Activated CD4-positive, alpha-beta memory T cell treated with anti-CD3 and anti-CD28 coated beads, Interleukin-2, amount 10 ng/mL, durations not matched to agents 7 days and 5 days (primary cell): ENCODE data around the gene RCAN3. TPM values are rescaled to one million over a fixed set of nuclear protein-coding genes. Genes with fewer than 3 reads are reported as not detected.

ENCODE experiments used
- CTCF ChIA-PET: fragments of 350-600 bp; sonication (Branson Sonifier 250); formaldehyde crosslinking; loops from one replicate; lab custom pipeline; 2021; ENCODE audit warnings: antibody characterized with exemption, inconsistent platforms; lab: Charles Lee
- POLR2A ChIA-PET: fragments of 350-600 bp; sonication (Branson Sonifier 250); formaldehyde crosslinking; loops from one replicate; lab custom pipeline; 2021; ENCODE audit warnings: antibody characterized with exemption; lab: Charles Lee
- DNase-seq: peaks from one replicate; pipeline ENCODE4 v3.0.0-alpha.2; 2020
- H3K27ac Mint-ChIP-seq: one replicate; pipeline ENCODE4 v1.8.0; 2021; ENCODE audit warnings: mild to moderate bottlenecking, mixed read lengths
- H3K27me3 Mint-ChIP-seq: one replicate; pipeline ENCODE4 v1.8.0; 2021; ENCODE audit warnings: mixed read lengths
- H3K36me3 Mint-ChIP-seq: one replicate; pipeline ENCODE4 v1.8.0; 2021; ENCODE audit warnings: low read depth, mixed read lengths
- H3K4me1 Mint-ChIP-seq: one replicate; pipeline ENCODE4 v1.8.0; 2021; ENCODE audit warnings: mixed read lengths
- H3K4me3 Mint-ChIP-seq: one replicate; pipeline ENCODE4 v1.8.0; 2021; ENCODE audit warnings: mild to moderate bottlenecking, mixed read lengths
- H3K9me3 Mint-ChIP-seq: one replicate; pipeline ENCODE4 v1.8.0; 2021; ENCODE audit warnings: mixed read lengths
- total RNA-seq, 2 experiments: library from RNA; stranded (reverse); gene quantifications; one replicate each; pipeline ENCODE4 v1.2.3, GENCODE V29; 2021

RCAN3 gene
- total RNA-seq, 2 experiments from 2014 or later = 59.3 to 62.6 TPM

DNA sequence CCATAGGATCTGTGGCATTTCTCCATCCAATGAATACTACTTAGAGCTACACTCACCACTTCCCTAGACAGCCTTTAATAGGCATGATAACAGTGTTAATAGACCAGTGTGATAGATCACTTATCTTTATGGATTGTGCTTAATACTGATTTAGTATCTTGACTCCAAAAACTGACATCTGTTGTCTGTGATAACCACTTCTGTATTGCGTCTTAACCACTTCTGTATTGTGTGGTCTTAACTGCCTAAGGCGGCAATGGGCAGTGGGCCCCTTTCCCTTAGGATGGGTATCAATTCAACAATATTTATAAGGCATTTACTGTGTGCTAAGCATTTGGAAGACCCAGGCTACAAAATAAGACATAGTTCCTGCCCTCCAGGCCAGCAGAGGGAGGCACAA lies 32.0 kb upstream of the RCAN3 start:
- no peak overlapping the region for H3K4me3 Mint-ChIP-seq
- CTCF ChIA-PET = interaction anchor here (0.9 kb wide), 1 partner anchor 117 kb away, joined by 3 read pairs; no protein-coding TSS in a partner anchor
- POLR2A ChIA-PET = no interaction called here
- no peak overlapping the region for H3K27ac Mint-ChIP-seq
- H3K9me3 Mint-ChIP-seq = no peaks in the 10 kb centered on the region
- DNase-seq = no peak
- H3K36me3 Mint-ChIP-seq = peaks cover 27% of the 10 kb centered on the region
- H3K27me3 Mint-ChIP-seq = no peaks in the 10 kb centered on the region
- H3K4me1 Mint-ChIP-seq = no peaks in the 10 kb centered on the region

DNA sequence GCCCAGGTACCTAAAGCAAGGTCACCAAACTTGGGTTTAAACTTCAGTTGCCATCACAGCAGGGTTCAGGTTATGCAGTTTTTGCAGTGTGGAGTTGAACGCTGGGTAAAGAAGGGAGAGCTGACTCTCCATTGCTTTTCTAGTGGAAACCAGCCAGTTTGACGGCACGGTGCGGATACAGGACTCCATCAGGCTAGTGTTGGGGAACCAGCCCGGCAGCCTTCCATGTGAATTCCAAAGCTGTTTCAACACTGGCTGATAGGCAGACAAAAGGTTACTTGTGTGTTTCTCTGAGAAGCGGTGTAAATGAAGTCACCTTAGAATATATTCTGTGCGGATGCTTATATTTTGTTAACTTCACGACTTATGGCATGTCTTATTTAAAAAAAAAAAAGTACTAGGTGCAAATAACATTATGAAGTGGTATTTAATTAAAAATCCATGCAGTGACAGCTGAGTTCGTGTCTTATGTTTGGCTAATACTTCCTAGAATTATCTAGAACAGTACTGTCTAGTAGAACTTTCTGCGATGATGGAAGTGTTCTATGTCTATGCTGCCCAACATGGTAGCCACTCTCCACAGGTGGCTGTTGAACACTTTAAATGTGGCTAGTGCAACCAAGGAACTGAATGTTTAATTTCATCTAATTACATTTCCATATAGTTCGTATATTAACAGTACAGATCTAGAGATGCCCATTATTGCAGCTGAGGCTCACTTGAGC lies 29.9 kb upstream of the RCAN3 start:
- Mint-ChIP-seq H3K27ac (no peak overlapping the region), H3K4me3 (no peak overlapping the region), H3K4me1 (no peaks in the 10 kb centered on the region), H3K36me3 (peaks cover 15% of the 10 kb centered on the region), H3K27me3 (no peaks in the 10 kb centered on the region), H3K9me3 (no peaks in the 10 kb centered on the region)
- POLR2A ChIA-PET = interaction anchor here (1.1 to 1.5 kb wide), 2 partner anchors 14 to 29 kb away, joined by 4 to 6 read pairs; no protein-coding TSS in a partner anchor
- no peak for DNase-seq
- CTCF ChIA-PET = no interaction called here

DNA sequence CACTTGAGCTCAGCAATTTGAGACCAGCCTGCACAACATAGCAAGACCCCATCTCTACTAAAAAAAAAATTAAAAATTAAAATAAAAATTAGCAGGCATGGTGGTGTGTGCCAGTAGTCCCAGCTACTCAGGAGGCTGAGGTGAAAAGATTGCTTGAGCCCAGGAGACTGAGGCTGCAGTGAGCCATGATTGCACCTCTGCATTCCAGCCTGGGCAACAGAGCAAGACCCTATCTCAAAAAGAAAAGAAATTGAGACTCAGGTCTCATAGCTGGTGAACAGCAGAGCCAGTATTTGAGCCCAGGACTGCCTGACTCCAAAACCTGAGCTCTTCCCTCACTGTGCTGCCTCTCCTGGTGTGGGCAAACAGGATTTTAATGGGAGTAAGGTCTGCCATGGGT lies 28.4 kb upstream of the RCAN3 start:
- H3K36me3 Mint-ChIP-seq = peaks cover 11% of the 10 kb centered on the region
- CTCF ChIA-PET = interaction anchor here (0.9 kb wide), 1 partner anchor 27 kb away, joined by 3 read pairs; no protein-coding TSS in a partner anchor
- H3K27me3 Mint-ChIP-seq = no peaks in the 10 kb centered on the region
- no peak for DNase-seq
- no peak overlapping the region for H3K27ac Mint-ChIP-seq
- no peak overlapping the region for H3K4me3 Mint-ChIP-seq
- no peaks in the 10 kb centered on the region for H3K4me1 Mint-ChIP-seq
- POLR2A ChIA-PET = interaction anchor here (1.5 kb wide), 1 partner anchor 10 kb away, joined by 3 read pairs; no protein-coding TSS in a partner anchor
- no peaks in the 10 kb centered on the region for H3K9me3 Mint-ChIP-seq

DNA sequence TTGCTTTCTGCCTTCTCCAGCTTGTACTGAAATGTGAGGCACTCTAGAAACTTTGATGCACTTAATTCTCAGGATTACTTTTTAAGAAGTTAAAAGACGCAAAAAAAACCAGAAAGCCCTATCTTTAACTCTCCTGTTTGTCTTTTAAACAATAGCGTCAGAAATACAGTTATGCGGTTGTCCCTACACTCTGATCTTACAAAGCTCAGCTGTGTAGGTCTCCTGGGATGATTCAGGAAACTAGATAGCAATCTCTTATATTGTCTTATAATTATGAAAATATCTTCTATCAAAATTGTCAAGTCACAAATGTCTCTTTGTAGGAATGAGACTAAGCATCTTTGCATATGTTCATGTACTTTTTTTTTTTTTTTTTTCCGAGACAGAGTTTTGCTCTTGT lies 26.9 kb upstream of the RCAN3 start:
- H3K4me1 Mint-ChIP-seq = peaks cover 5% of the 10 kb centered on the region
- no peak overlapping the region for H3K4me3 Mint-ChIP-seq
- peaks cover 4% of the 10 kb centered on the region for H3K36me3 Mint-ChIP-seq
- CTCF ChIA-PET = interaction anchor here (0.7 to 2.3 kb wide), 2 partner anchors 10 to 85 kb away, joined by 4 to 6 read pairs; no protein-coding TSS in a partner anchor
- DNase-seq = no peak
- no peak overlapping the region for H3K27ac Mint-ChIP-seq
- H3K9me3 Mint-ChIP-seq = no peaks in the 10 kb centered on the region
- no peaks in the 10 kb centered on the region for H3K27me3 Mint-ChIP-seq
- POLR2A ChIA-PET = interaction anchor here (2.8 kb wide), 1 partner anchor 26 kb away, joined by 13 read pairs; the partner anchor contains the start of gene RCAN3

DNA sequence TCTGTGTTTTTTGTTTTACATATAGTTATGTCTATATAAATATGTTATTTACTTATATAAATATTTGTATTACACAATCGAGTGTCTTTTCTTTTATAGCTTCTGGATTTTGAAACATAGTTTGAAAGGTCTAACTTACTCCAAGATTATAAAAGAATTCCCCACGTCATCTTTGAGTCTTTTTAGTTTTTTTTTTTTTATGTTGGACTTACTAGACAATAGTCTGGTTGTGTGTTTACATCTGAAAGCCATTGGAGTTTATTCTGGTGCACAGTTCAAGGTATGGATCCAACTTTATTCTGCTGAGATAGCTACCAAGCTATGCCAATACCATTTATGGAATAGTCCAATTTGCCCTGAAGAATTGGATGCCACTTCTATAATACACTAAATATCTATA lies 26.1 kb upstream of the RCAN3 start:
- CTCF ChIA-PET = interaction anchor here (0.7 to 2.3 kb wide), 6 partner anchors 10 to 86 kb away, joined by 3 to 7 read pairs (median 4); partner anchors contain the start of gene NIPAL3
- H3K4me3 Mint-ChIP-seq = no peak overlapping the region
- POLR2A ChIA-PET = interaction anchor here (1.2 to 2.8 kb wide), 3 partner anchors 25 to 61 kb away, joined by 3 to 13 read pairs (median 5); partner anchors contain the start of gene RCAN3
- peaks cover 2% of the 10 kb centered on the region for H3K36me3 Mint-ChIP-seq
- no peak overlapping the region for H3K27ac Mint-ChIP-seq
- peaks cover 13% of the 10 kb centered on the region for H3K4me1 Mint-ChIP-seq
- H3K27me3 Mint-ChIP-seq = no peaks in the 10 kb centered on the region
- H3K9me3 Mint-ChIP-seq = no peaks in the 10 kb centered on the region
- no peak for DNase-seq

DNA sequence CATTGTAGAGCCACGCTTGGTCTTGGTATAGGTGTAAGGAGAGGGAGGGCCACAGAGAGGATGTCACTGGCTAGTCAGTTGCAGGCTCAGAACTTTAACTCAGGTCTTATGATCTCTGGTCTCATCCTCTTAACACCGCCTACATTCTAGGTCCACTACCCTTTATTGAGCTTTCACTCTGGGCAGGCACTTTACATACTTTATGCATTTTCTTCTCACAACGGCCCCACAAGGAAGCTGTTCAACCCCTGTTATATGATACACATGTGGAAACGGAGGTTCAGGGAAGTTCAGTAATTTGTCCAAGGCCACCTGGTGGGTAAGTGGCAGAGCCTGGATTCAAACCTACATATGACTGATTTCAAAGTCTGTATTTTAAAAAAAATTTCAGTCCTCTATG lies 25.3 kb upstream of the RCAN3 start:
- no peaks in the 10 kb centered on the region for H3K27me3 Mint-ChIP-seq
- no peak for DNase-seq
- H3K4me3 Mint-ChIP-seq = no peak overlapping the region
- POLR2A ChIA-PET = interaction anchor here (1.2 to 2.8 kb wide), 3 partner anchors 25 to 62 kb away, joined by 3 to 13 read pairs (median 5); partner anchors contain the start of gene RCAN3
- H3K27ac Mint-ChIP-seq = no peak overlapping the region
- peaks cover 2% of the 10 kb centered on the region for H3K36me3 Mint-ChIP-seq
- H3K9me3 Mint-ChIP-seq = no peaks in the 10 kb centered on the region
- CTCF ChIA-PET = interaction anchor here (1.1 to 2.3 kb wide), 4 partner anchors 9 to 64 kb away, joined by 3 to 7 read pairs (median 4); partner anchors contain the start of gene NIPAL3
- peaks cover 21% of the 10 kb centered on the region for H3K4me1 Mint-ChIP-seq

DNA sequence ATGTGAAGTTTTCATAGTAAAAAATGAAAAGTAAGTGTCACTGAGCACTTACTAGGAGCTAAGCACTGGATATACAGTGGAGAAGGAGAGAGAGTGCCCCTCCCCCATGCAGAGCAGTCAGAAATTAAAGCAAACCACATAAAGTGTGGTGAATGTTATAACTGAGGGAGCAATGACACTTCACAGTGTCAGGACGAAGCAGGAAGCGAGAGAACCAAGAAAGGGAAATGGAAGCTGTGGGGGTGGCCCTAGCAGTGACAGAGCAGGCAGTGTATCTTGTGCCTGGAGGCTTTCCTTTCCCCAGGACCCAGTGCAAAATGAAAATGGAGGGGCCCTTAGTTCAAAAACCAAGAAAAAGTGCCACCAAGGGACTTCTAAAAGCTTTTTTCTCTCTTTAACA lies 21.5 kb upstream of the RCAN3 start:
- Mint-ChIP-seq H3K36me3 (peaks cover 12% of the 10 kb centered on the region), H3K4me3 (peak overlapping the region; percentile 27), H3K27me3 (no peaks in the 10 kb centered on the region), H3K27ac (peak overlapping the region; percentile 99), H3K9me3 (no peaks in the 10 kb centered on the region), H3K4me1 (peaks cover 50% of the 10 kb centered on the region)
- CTCF ChIA-PET = interaction anchor here (0.9 to 2.8 kb wide), 10 partner anchors 20 to 282 kb away, joined by 3 to 19 read pairs (median 4); partner anchors contain the start of genes NIPAL3 and RCAN3
- POLR2A ChIA-PET = interaction anchor here (0.8 to 8.0 kb wide), 13 partner anchors 11 to 162 kb away, joined by 3 to 232 read pairs (median 3); partner anchors contain the start of genes NIPAL3, RCAN3, SRRM1 and STPG1
- DNase-seq = peak; percentile 65

DNA sequence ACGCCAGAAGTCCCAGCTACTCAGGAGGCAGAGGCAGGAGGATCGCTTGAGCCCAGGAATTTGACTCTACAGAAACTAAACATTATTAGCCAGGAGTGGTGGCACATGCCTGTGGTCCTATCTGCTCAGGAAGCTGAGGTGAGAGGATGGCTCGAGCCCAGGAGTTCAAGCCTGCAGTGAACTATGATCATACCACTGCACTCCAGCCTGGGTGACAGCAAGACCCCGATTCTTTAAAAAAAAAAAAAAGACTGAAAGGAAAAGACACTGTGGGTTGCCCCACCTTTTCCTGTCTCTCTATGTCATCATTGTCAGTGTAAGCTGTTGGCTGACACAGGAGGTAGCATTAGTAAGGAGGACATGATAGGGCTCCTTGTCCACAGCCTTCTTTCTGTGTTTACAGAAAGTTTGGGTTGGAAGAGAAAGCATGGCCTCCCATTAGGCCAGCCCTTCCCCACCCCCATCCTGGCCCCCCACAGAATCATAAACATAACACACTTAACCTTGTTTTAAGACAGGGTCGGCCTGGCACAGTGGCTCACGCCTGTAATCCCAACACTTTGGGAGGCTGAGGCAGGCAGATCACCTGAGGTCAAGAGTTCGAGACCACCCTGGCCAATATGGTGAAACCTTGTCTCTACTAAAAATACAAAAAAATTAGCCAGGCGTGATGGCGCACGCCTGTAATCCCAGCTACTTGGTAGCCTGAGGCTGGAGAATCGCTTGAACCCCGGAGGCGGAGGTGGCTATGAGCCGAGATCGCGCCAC lies 20.6 kb upstream of the RCAN3 start:
- POLR2A ChIA-PET = interaction anchor here (0.6 to 8.0 kb wide), 14 partner anchors 10 to 324 kb away, joined by 3 to 232 read pairs (median 4); partner anchors contain the start of genes NIPAL3, RCAN3, SRRM1 and STPG1
- peaks cover 12% of the 10 kb centered on the region for H3K36me3 Mint-ChIP-seq
- H3K4me1 Mint-ChIP-seq = peaks cover 59% of the 10 kb centered on the region
- peak overlapping the region; percentile 64 for H3K4me3 Mint-ChIP-seq
- no peaks in the 10 kb centered on the region for H3K27me3 Mint-ChIP-seq
- peak overlapping the region; percentile 99 for H3K27ac Mint-ChIP-seq
- CTCF ChIA-PET = interaction anchor here (0.9 to 2.8 kb wide), 11 partner anchors 10 to 283 kb away, joined by 3 to 19 read pairs (median 5); partner anchors contain the start of genes NIPAL3 and RCAN3
- H3K9me3 Mint-ChIP-seq = no peaks in the 10 kb centered on the region
- DNase-seq = peak; percentile 55

DNA sequence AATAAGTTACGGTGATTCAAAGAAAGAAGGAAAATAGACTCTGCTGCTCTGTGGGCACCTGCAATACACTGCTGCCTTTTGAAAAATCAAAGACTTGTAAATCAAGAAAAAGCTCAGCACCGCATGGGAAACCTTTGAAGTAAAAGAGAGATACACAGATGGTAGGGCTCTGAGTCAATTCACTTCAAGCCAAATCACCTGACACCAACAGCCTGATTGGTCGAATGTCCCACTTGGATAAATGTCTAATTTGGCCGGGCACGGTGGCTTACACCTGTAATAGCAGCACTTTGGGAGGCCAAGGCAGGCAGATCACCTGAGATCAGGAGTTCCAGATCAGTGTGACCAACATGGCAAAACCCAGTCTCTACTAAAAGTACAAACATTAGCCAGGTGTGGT lies 19.2 kb upstream of the RCAN3 start:
- DNase-seq = no peak
- peaks cover 12% of the 10 kb centered on the region for H3K36me3 Mint-ChIP-seq
- H3K4me1 Mint-ChIP-seq = peaks cover 68% of the 10 kb centered on the region
- no peak overlapping the region for H3K4me3 Mint-ChIP-seq
- peak overlapping the region; percentile 86 for H3K27ac Mint-ChIP-seq
- CTCF ChIA-PET = interaction anchor here (0.6 to 5.2 kb wide), 5 partner anchors 18 to 861 kb away, joined by 3 to 34 read pairs (median 3); partner anchors contain the start of genes NIPAL3 and RCAN3
- POLR2A ChIA-PET = interaction anchor here (0.8 to 8.0 kb wide), 5 partner anchors 20 to 68 kb away, joined by 3 to 232 read pairs (median 6); partner anchors contain the start of genes NIPAL3, RCAN3 and STPG1
- no peaks in the 10 kb centered on the region for H3K9me3 Mint-ChIP-seq
- no peaks in the 10 kb centered on the region for H3K27me3 Mint-ChIP-seq

DNA sequence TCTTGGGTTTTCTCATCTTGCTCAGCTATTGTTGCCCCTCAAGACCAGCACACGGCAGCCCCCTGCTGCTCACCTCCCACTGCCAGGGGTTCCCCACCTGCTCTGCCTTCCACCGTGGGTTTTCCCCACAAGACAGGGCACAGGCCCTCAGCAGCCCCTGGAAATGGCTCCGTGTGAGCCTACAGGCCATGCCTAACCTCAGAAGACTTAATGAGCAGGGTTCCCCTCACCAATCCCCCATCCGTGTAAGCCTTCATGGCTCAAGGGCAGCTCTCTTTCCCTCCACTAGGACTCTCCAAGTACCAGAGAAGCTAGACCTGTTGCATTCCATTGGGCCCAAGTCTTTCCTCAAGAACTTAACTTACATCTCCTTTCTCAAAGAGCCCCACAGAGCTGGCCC lies 18.4 kb upstream of the RCAN3 start:
- Mint-ChIP-seq H3K27me3 (no peaks in the 10 kb centered on the region), H3K27ac (peak overlapping the region; percentile 13), H3K9me3 (no peaks in the 10 kb centered on the region), H3K4me3 (no peak overlapping the region), H3K36me3 (peaks cover 12% of the 10 kb centered on the region), H3K4me1 (peaks cover 72% of the 10 kb centered on the region)
- CTCF ChIA-PET = interaction anchor here (0.9 to 5.2 kb wide), 4 partner anchors 17 to 103 kb away, joined by 4 to 34 read pairs (median 8); partner anchors contain the start of genes NIPAL3 and RCAN3
- DNase-seq = no peak
- POLR2A ChIA-PET = interaction anchor here (1.2 to 8.0 kb wide), 4 partner anchors 10 to 69 kb away, joined by 3 to 232 read pairs (median 50); partner anchors contain the start of genes NIPAL3, RCAN3 and STPG1

DNA sequence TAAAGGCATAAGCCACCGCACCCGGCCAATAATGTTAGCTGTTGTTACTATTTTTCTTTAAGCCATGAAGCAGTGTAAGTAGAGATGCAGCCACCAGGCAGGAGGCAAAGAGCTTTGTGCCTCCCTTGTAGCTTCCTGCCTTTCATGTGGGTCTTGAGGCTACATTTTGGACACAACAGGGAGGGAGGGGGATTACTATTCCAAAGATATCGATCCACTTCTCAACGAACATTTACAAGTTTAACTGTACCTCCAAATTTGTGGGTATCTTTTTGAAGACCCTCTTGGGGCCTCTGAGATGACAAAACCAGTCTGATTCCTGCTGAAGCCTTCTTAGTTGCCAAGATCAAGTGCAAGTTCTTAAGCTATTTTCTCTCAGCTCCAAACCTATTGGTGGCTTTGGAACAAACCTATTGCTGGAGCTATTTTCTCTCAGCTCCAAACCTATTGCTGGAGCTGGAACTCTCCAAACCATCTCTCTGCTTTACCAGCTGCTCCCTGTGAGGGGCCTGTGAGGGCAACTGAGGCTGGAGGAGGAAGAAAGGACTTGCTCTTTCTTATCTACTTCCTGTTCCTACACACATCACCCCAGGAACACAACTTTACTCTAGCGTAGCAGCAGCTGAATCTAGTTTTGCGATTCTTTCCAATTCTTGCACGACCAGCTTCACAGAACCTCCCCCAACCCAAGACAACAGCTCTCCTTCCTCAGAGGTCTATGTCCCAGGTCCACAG lies 16.1 kb upstream of the RCAN3 start:
- Mint-ChIP-seq H3K27ac (peak overlapping the region; percentile 82), H3K4me3 (peak overlapping the region; percentile 36), H3K9me3 (no peaks in the 10 kb centered on the region), H3K4me1 (peaks cover 59% of the 10 kb centered on the region), H3K36me3 (peaks cover 14% of the 10 kb centered on the region), H3K27me3 (no peaks in the 10 kb centered on the region)
- CTCF ChIA-PET = interaction anchor here (0.9 to 5.2 kb wide), 16 partner anchors 10 to 288 kb away, joined by 3 to 34 read pairs (median 5); partner anchors contain the start of genes NIPAL3 and RCAN3
- no peak for DNase-seq
- POLR2A ChIA-PET = interaction anchor here (0.6 to 8.0 kb wide), 8 partner anchors 11 to 477 kb away, joined by 3 to 165 read pairs (median 4); partner anchors contain the start of genes NIPAL3, RCAN3 and STPG1
